IMR-90 (cell line): ENCODE data around the gene ZDHHC18. TPM values are rescaled to one million over a fixed set of nuclear protein-coding genes. Genes with fewer than 3 reads are reported as not detected.

ENCODE experiments used
- CTCF ChIP-seq: conservative IDR thresholded peaks from 2 replicates; pipeline ENCODE4 v1.5.1; 2012; ENCODE audit warnings: mild to moderate bottlenecking, low read depth, low read length, improper control_type of control experiment
- polyA plus RNA-seq, 3 experiments: library from polyadenylated mRNA; depleted of rRNA; stranded (reverse); fragments of >200 nt; gene quantifications; 2 replicates each; pipeline ENCODE4 v1.2.3, GENCODE V29; 2012; ENCODE audit warnings: low replicate concordance in 1 of 3
- total RNA-seq: library from RNA; depleted of rRNA; stranded (reverse); fragments of >200 nt; gene quantifications from 2 replicates; pipeline ENCODE4 v1.2.3, GENCODE V29; 2012

Gene ZDHHC18
- total and polyA plus RNA-seq, 2 of the 4 experiments (the other 2 are of a cell fraction) = 12.5 to 37.0 TPM

DNA sequence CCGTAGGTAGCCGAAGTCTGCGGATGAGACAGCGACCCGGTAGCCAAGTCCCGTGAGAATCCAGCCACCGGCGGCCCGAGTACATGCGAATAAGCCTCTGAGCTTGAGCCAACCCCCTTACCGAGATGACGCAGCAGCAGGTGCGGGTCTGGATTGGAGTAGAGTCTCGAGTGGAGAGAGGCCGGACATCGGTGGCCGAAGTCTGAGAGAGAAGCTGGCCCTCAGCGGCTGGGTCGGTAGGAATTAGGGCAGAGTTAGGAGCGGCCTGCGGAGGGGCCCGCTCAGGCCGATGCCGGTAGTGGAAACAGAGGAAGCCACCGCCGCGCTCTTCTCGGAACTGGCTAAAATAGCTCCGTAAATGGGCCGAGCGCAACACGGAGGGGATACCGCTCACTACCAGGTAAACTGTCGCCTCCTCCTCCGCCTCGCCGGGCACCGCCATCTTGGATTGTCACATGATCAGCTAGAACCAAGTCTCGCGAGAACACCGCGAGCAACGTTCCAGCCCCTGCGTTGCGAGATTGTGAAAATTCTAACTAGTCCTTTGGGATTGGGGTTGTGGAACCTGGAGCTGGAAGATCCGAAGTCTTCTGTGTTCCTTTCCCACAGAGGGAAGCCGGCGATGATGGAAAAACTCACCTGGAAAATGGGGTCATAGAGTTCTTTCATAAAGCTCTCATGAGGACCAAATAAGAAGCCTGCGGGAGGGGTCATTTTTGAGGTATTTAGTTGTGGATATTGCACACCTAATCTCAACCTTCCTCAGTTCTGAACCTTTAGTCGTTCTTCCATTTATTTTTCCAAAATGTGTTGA lies 73.7 kb downstream of the ZDHHC18 start, which contains the start of gene GPATCH3 (continued):
- no peak for TF ChIP-seq CTCF
